ENCODE measurements around the gene FARP2.

- no peak for TF ChIP-seq CTCF (IDR thresholded peaks at IDR 0.05)
- TF ChIP-seq POLR2A (IDR thresholded peaks at IDR 0.05): no peak
Measured at GRCh38 chr2:241316825-241317224, 39.3 kb upstream of the FARP2 start.

Measured in right lobe of liver (tissue), 4 donors.